NCI-H82 treated with DMSO at 0.1 percent for 48 hours (cell line): Measurements from ENCODE around the gene ALKBH5.
A peak's percentile ranks its signal among the peaks of the same experiment; 100 is the strongest.

ENCODE experiments used
- DNase-seq: peaks from one replicate; lab custom pipeline; 2025; ENCODE audit not compliant: unreplicated experiment; lab: John Stamatoyannopoulos, UW

Gene ALKBH5

DNA sequence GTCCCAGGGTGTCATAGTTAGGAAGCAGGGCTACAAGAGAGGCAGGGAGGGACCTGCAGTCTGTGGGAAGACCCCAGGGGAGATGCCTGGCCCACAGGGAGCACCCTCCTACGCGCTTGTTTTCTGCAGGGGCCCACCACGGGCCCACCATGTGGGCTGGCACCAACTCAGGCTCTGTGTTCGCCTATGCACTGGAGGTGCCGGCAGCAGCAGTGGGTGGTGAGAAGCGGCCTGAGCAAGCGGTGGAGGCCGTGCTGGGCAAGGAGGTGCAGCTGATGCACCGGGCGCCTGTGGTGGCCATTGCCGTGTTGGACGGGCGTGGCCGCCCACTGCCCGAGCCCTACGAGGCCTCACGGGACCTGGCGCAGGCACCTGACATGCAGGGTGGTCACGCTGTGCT lies 56.8 kb downstream of the ALKBH5 start:
- DNase-seq, result no peak

DNA sequence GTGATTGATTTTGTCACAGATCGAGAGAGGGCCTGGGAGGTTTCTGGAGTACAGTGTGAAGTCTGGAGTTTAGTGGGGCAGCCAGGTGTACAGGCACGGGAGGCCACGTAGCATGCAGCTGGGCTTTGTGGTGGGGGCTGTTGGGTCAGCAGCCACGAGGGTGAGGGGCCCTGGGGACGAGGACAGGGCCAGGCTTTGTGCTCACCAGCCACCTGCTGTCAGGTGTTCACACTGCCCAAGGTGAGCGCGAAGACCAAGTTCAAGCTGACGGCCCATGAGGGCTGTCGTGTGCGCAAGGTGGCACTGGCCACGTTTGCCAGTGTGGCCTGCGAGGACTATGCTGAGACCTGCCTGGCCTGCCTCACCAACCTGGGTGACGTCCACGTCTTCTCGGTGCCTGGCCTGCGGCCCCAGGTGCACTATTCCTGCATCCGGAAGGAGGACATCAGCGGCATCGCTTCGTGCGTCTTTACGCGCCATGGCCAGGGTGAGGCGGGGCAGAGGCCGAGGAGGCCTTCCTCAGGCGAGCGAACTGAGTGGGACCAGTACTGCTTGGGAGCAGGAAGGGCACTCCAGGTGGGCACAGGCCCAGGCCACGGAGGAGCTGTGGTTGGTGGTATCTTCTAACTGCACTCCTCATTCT lies 57.7 kb downstream of the ALKBH5 start:
- no peak for DNase-seq

- DNase-seq, result no peak
Observed at GRCh38 chr17:18245038-18245776, 61.6 kb downstream of the ALKBH5 start.

DNA sequence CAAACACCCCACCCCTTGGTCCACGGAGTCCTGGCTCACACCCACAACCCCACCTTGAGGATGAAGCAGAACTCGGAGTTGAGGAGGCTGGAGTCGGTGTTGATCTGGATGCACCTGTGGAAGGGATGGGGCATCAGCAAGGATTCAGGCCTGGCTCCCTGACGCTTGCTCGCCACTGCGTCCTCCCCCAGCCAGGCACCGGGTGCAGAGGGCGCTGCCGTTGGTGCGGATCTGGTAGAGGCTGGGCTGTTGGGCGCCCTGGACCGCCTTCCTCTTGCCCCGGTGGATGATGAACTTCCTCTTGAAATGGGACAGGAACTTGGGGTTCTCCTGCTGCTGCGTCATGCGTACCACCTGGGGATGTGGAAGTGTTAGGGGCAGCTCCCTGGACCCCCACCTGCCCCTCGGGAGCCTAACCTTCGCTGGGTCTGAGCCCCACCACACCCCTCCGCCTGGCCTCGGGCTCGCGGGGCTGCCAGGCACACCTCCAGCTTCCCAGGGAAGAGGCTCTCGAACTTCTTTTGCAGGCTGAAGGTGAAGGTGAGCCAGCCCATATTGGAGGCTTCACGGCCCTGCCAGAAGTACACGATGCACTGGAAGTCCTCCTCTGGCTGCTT lies 62.6 kb downstream of the ALKBH5 start:
- DNase-seq, result no peak

- DNase-seq, result peak; percentile 55
Observed at GRCh38 chr17:18246880-18247612, 63.4 kb downstream of the ALKBH5 start.

DNA sequence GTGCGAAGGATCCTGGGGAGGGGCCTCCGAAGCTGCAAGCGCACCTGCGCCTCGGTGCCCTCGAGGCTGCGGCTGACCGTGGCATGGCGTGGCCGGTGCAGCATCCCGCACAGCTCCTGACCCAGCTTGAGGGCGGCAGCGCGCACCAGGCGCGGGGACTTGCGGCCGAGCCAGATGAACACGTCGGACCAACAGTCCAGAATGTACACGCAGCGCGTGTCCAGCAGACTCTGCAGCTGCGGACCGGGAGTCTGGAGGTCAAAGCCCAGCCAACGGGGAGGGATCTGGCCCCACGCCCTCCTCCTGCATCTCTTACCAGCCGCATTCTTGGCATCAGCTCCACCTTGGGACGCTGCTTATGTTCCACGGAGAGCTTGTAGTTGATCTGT lies 64.0 kb downstream of the ALKBH5 start:
- DNase-seq, result no peak

DNA sequence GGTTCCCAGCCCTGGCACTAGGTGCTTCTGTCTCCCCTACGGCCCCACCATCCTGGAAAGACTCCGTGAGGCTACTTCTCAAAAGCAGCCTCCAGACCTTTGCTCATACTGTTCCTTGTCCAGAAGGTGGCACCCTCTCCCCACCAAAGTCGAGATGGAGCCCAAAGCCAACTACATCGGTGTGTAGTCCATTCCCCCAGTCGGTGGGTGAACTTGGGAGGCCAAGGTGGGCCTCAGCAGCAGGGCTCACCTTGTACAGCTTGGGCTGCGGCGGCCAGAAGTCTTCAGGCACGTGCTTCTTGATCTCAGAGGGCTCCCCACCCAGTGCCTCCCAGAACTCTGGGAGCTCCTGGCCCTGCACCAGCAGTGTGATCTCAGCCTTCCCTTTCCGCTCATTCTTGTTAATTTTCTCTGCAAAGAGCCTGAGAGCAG lies 64.7 kb downstream of the ALKBH5 start:
- peak; percentile 76 for DNase-seq

DNA sequence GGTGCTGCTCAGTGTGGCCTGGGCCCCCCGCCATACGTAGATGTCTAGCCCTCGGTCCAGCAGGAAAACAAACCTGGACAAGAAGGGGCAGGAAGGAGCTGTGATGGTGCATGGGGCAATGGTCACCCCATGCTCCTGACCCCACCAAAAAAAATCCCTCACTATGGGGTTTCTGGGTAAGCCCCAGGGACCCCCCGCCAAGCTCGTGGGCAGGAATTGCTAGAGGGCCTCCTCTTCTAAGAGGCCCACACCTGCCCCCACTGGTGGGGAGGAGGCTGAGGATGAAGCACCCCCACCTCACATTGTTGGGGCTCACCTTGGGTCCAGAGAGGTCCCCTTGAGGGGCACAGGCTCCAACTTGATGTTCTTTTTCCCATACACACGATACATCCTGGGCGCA lies 65.2 kb downstream of the ALKBH5 start:
- no peak for DNase-seq

GRCh38 chr17:18250259-18250658 lies 66.6 kb downstream of the ALKBH5 start:
- DNase-seq, result no peak

DNA sequence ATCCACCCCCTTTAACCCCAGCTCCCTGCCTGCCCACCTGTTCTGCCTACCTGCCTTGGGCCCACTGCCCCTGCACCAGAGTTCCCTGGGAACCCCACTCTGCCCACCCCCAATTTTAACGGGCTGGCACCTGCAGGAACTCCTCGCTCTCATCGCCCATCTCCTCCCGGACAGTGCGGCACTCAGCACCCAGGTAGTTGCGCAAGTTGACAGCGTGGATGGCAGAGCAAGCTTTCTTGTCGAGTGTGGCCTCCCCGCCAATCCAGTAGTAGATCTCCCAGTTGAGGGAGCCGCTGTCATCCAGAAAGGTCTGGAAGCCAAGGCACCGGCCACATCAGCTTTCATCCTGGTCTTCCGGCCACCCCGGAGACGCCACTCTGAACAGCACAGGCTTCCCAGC lies 67.1 kb downstream of the ALKBH5 start:
- no peak for DNase-seq

GRCh38 chr17:18251204-18251603 lies 67.6 kb downstream of the ALKBH5 start:
- DNase-seq, result no peak

DNA sequence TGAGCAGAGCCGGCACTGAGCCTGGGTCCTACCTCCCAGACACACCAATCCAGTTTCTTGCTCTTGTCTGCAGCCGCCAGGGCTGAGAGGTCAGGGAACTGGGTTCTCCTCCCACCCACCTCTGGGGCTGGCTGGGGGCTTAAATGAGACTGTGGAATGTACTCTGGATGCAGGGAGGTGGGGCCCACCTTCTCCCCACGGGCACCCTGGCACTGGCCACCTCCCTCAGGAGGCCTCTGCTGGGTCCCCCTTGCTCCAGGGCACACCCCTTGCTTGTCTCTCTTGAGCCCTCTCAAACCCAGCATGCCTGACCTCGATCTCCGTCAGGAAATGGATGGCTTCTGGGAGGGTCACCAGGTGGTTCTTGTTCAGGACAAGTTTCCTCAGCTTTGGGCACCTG lies 68.5 kb downstream of the ALKBH5 start:
- DNase-seq, result no peak

DNA sequence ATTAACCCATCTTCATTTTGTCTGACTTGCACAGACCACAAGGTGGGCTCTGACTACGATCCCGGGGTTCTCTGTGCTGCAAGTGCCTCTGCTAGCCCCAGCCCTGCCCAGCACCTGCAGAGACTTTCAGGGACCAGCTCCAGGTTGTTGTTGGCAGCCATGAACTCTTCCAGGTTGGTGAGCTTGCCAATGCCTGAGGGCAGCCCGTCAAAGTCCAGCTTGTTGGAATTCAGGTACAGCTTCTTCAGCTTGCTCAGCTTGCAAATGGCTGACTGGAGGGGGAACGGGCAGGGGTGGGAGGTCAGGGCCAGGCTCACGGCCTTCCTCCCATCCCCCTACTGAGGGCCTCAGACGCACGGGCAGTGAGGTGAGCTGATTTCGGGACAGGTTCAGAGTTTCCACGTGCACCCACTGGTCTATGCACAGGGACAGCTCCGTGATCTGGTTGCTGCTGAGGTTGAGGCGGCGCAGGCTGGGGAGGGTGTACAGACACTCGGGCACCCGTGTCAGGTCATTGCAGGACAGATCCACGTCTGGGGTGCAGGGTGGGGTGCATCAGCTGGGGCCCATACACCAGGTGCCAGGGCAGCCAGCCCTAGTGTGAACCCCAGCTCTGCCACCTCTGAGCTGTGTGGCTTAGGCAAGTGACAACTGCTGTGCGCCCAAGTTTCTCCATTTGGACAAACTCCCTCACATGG lies 69.7 kb downstream of the ALKBH5 start:
- DNase-seq, result no peak

DNA sequence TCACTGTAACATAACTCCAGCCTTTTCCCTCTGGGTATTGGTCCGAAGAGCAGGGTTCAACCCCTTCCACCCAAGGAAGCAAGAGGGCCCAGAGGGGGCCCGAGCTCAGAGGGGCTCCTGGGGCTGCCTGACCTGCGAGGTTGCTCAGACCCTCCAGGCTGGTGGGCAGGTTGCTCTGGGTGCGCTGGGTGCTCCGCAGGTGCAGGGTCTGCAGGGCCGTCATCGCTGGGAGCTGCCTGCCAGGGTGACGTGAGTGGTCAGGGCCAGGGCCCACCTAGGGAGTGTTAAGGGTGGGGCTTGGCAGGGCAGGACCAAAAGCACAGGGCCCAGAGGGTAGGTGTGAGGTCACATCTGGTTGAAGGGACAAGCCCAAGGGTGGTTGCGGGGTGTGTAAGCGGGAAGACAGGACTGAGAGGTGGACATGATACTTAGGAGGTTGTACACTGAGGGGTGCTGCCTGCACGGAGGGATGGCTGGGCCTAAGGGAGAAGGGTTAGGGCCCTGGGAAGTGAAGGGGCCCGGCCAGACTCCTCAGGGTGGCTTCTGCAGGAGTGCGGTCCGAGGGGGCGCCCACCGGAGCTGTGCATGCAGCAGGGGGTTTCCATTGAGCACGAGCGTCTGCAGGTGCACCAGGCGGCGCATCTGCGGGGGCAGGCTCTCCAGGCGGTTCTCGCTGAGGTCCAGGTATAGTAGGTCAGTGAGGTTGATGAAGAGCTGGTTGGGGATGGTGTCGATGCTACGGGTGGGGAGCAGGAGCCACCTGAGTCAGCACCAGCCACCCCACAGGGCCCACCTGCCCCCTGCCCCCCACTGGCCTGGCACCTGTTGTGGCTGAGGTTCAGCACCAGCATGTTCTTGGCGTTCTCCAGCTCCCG lies 70.6 kb downstream of the ALKBH5 start:
- DNase-seq, result no peak

DNA sequence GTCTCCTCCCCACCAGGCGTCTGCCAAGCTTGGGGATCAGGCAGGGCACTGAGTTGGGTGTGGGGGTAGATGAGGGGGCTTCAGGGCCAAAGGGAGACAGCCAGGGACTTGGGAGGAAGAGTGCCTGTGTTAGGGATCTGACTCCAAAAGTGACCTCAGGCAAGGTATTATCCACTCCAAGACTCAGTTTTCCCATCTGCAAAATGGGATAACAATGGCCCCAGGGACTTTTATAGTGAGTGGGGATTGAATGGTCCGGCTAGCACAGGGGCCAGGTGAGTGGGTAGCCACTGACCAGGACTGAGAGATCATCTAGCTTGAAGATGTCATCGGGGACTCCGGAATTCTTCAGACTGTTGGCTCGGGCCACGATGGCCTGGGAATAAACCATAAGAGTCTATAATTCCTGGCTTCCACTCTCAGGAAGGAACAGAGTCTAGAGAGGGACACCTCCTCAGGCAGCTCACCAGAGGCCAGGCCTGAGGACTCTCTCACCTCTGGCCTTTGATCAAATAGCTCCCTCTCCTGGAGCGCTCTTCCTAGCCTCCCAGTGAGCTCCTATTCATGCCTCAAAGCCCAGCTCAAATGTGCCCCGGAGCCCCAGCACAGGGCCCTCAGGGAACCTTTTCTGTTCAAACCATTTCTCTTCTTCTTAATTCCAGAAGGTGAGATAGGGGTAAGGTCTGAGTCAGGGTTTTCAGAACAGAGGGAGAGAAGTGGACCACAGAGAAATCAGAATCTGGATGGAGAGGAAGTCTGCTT lies 71.4 kb downstream of the ALKBH5 start:
- DNase-seq, result no peak

GRCh38 chr17:18256351-18256750 lies 72.7 kb downstream of the ALKBH5 start:
- DNase-seq, result no peak

DNA sequence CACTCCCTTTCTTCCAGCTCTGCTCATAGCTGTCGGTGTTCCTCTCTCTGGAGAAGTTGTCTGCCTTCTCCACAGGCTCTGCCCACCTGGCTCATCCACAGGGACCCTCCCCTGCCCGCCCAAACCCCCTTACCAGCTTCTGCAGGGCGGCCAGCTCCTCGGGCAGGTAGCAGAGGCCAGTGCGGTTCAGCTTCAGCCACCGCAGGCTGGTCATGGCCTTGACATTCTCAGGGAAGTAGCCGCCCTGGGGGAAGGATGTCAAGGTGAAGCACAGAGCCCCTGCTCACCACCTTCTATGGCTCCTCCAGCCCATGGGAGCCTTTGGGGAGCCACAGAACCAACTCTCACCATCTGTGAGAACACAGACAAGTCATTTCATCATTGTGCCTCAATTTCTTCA lies 73.1 kb downstream of the ALKBH5 start:
- no peak for DNase-seq

- DNase-seq, result no peak
Observed at GRCh38 chr17:18257268-18257981, 73.8 kb downstream of the ALKBH5 start.

DNA sequence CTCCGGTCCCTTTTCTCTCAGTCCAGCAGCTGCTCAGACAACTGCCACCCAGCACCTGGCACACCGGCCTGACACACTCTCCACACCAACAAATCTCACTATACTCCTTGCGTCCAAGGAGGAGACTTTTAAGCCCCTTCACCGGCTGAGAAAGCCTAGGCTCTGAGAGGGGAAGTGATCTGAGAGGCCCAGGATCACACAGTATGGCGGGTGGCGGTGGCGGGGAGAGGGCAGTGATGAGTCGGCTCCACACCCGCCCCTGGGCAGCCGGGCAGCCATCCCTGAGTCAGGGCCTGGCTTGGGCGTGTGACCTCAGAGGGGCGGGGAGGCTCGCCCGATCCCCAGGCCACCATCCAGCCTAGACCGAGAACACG lies 74.3 kb downstream of the ALKBH5 start:
- no peak for DNase-seq
